ENCODE results near the gene SMG6. TPM values are rescaled to one million over a fixed set of nuclear protein-coding genes. Genes with fewer than 3 reads are reported as not detected.
A peak's percentile ranks its signal among the peaks of the same experiment; 100 is the strongest.

Gene SMG6
- total RNA-seq, 1 experiment from 2014 or later = 28.6 TPM

- no peak within 1 kb of the TSS for H2BK5ac ChIP-seq (ENCODE audit: insufficient read length, low read length)
- H4K20me1 ChIP-seq (ENCODE audit: control insufficient read depth, insufficient read depth, insufficient read length) = peaks cover 4% of the 10 kb centered on the region
- no peak within 1 kb of the TSS for H3T11ph ChIP-seq (ENCODE audit: low read length)
- no peak within 1 kb of the TSS for H2BK120ac ChIP-seq (ENCODE audit: low read depth, low read length, poor library complexity, severe bottlenecking)
- peaks cover 70% of the 10 kb centered on the region for H3K27me3 Mint-ChIP-seq (ENCODE audit: low read depth)
- no peaks in the 10 kb centered on the region for H3K4me1 ChIP-seq (ENCODE audit: insufficient read depth, low read length)
- H3K27ac ChIP-seq (ENCODE audit: insufficient read length, low read depth, low read length) = no peak within 1 kb of the TSS
- H4K91ac ChIP-seq (ENCODE audit: insufficient read length, low read depth, low read length) = no peak within 1 kb of the TSS
- H2AK5ac ChIP-seq (ENCODE audit: insufficient read length, low read length) = no peak within 1 kb of the TSS
- peak within 1 kb of the TSS; percentile 47 to 68 for H3K4me3 Mint-ChIP-seq
- H2BK20ac ChIP-seq (ENCODE audit: low read depth, low read length, poor library complexity, severe bottlenecking) = no peak within 1 kb of the TSS
- no peak within 1 kb of the TSS for H2AFZ ChIP-seq (ENCODE audit: low read length)
- no peak within 1 kb of the TSS for H3K4ac ChIP-seq (ENCODE audit: low read depth, low read length)
- no peak within 1 kb of the TSS for H4K5ac ChIP-seq (ENCODE audit: insufficient read length, low read depth, low read length)
- no peak within 1 kb of the TSS for H3K23ac ChIP-seq (ENCODE audit: insufficient read length, low read depth, low read length)
- no peak within 1 kb of the TSS for H3K14ac ChIP-seq (ENCODE audit: insufficient read depth, low read length)
- no peaks in the 10 kb centered on the region for H3K79me1 ChIP-seq (ENCODE audit: insufficient read depth, low read depth, low read length, poor library complexity, severe bottlenecking)
- H4K8ac ChIP-seq (replicated peaks; ENCODE audit: insufficient read length, low read depth, low read length) = no peak within 1 kb of the TSS
- H2BK12ac ChIP-seq (ENCODE audit: insufficient read length, low read depth, low read length) = no peak within 1 kb of the TSS
- no CpG with 5 or more reads among the region's 72 CpGs for WGBS (ENCODE audit: extremely low coverage, insufficient read length, low lambda C conversion rate)
- H3K56ac ChIP-seq (ENCODE audit: insufficient read length, low read depth, low read length) = no peak within 1 kb of the TSS
- peaks cover 8 to 10% of the 10 kb centered on the region in 2 experiments for H3K4me1 Mint-ChIP-seq
- no peak within 1 kb of the TSS for H3K9ac ChIP-seq (ENCODE audit: extremely low read depth, insufficient read length, low read length)
- peak; percentile 87 for DNase-seq
- peak; percentile 97 for TF ChIP-seq CTCF (conservative IDR thresholded peaks at IDR 0.05)
- H3K4me2 ChIP-seq (ENCODE audit: insufficient read depth, insufficient read length, low read length) = peak within 1 kb of the TSS; percentile 51
- no peak within 1 kb of the TSS; the same call in 1 of the 2 replicates for H2BK15ac ChIP-seq (ENCODE audit: low read depth, low read length)
- no peak within 1 kb of the TSS for H3K18ac ChIP-seq (ENCODE audit: insufficient read length, low read depth, low read length)
- no peaks in the 10 kb centered on the region for H3K9me3 Mint-ChIP-seq
- peaks cover 60% of the 10 kb centered on the region for H3K27me3 ChIP-seq (ENCODE audit: insufficient read depth, low read length)
- no peak within 1 kb of the TSS for H3K27ac Mint-ChIP-seq
- H3K23me2 ChIP-seq (ENCODE audit: insufficient read length, low read depth, low read length, poor library complexity, severe bottlenecking) = peaks cover 9% of the 10 kb centered on the region
- H3K9me3 ChIP-seq (ENCODE audit: control insufficient read depth, low read depth, low read length) = no peaks in the 10 kb centered on the region
- H3K79me2 ChIP-seq (ENCODE audit: insufficient read depth, low read length) = no peaks in the 10 kb centered on the region
- H3K36me3 Mint-ChIP-seq (ENCODE audit: insufficient read depth in 1 of 3, low read depth in 3 of 3) = no peaks in the 10 kb centered on the region; a peak in 2 of 7 replicates
Observed at GRCh38 chr17:2054512-2055291, 248.9 kb downstream of the SMG6 start, which contains the start of gene HIC1. HIC1 (plus strand) TSS chr17:2055103; CDS start chr17:2056691, 1,588 bp downstream.
